Small intestine (tissue), 7 donors: Measurements from ENCODE around the gene ANP32A. TPM values are rescaled to one million over a fixed set of nuclear protein-coding genes. Genes with fewer than 3 reads are reported as not detected.

ENCODE experiments used
- DNase-seq, 2 donors: peaks; one replicate each; pipeline versions ENCODE4 v3.0.0 to v3.0.0-alpha.2; 2013
- FAIRE-seq: peaks from 2 replicates; lab custom pipeline; 2012; peaks lifted over from hg19 to GRCh38; lab: Jason Lieb, UNC
- H3K27ac ChIP-seq, 3 donors: one replicate each; pipeline ENCODE4 v1.5.1; 2013; ENCODE audit warnings: low read length in 2 of 3, mild to moderate bottlenecking in 2 of 3, control low read depth in 1 of 3, inconsistent platforms in 1 of 3, low read depth in 1 of 3, moderate library complexity in 1 of 3
- H3K27me3 ChIP-seq, 3 donors: one replicate each; pipeline ENCODE4 v1.6.1; 2013; ENCODE audit warnings: low read length in 3 of 3, inconsistent platforms in 1 of 3; ENCODE audit not compliant: control insufficient read depth in 3 of 3, insufficient read depth in 3 of 3
- H3K36me3 ChIP-seq, 3 donors: one replicate each; pipeline ENCODE4 v1.6.1; 2013; ENCODE audit warnings: low read length in 3 of 3, inconsistent platforms in 1 of 3, low read depth in 1 of 3, mild to moderate bottlenecking in 1 of 3, moderate library complexity in 1 of 3; ENCODE audit not compliant: control insufficient read depth in 3 of 3, insufficient read depth in 2 of 3
- H3K4me1 ChIP-seq, 3 donors: one replicate each; pipeline ENCODE4 v1.6.1; 2013; ENCODE audit warnings: low read length in 2 of 3, inconsistent platforms in 1 of 3, low read depth in 1 of 3, mild to moderate bottlenecking in 1 of 3, moderate library complexity in 1 of 3; ENCODE audit not compliant: control insufficient read depth in 3 of 3, insufficient read depth in 2 of 3
- H3K4me3 ChIP-seq, 3 donors: one replicate each; pipeline ENCODE4 v1.5.1; 2013; ENCODE audit warnings: low read length in 3 of 3, control low read depth in 1 of 3, inconsistent platforms in 1 of 3, low read depth in 1 of 3, mild to moderate bottlenecking in 1 of 3, moderate library complexity in 1 of 3
- H3K9me3 ChIP-seq, 2 donors: one replicate each; pipeline ENCODE4 v1.6.1; 2013; ENCODE audit warnings: low read depth in 1 of 2, low read length in 1 of 2; ENCODE audit not compliant: control insufficient read depth in 2 of 2, insufficient read depth in 1 of 2
- WGBS, 3 donors: extraction: QIAGEN DNeasy Blood & Tissue Kit; methylation state at CpG; one replicate each; pipeline ENCODE4 v1.1.7; 2013; 5-methylcytosine and 5-hydroxymethylcytosine counted together
- polyA plus RNA-seq, 4 donors: library from polyadenylated mRNA; stranded (reverse) in 3 of 4; unstranded in 1 of 4; fragments of 200-250 nt in 3 of 4; fragments of 120-200 nt in 1 of 4; gene quantifications; one replicate each; pipeline versions ENCODE4 v1.2.1 to v1.2.3, GENCODE V29; 2013
- donor health status: healthy with polysubstance abuse.
- donor health status: control.
- donor health status: control.
- donor health status: Bipolar disorder and iron deficiency.
- donor health status: healthy.

ANP32A gene
- polyA plus RNA-seq, 4 donors: 56.2 to 227 (median 103) TPM

DNA sequence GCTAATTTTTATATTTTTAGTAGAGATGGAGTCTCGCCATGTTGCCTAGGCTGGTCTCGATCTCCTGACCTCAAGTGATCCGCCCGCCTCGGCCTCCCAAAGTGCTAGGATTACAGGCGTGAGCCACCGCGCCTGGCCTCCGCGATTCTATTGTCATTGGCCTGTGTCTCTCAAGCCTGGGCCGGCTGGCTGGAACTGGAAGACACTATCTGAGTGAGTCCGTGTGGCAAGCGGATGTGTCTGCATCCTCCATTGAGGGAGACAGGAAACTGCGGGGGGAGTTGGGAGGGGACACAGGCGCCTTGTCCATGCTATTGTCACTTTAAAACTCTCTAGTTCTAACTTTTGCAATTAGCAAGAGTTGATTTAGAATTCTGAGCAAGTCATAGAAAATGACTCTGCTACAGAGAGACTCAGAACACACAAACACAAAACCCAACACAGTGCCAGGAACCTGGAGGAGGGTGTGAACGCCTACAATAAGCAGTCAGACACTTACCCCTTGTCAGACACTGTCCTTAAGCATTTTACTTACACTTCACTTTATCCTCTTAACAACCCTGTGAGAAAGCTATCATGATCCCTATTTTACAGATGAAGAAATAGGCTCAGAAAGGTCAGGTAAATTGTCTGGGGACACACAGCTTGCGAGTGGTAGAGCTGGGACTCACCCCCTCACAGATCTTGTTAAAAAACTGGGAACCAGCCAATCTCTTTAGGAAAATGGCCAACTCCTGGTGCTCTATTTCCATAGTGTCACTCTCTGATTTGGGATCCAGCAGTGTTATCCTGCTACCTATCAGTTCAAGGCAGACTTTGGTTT is 38.7 kb downstream of the ANP32A start:
- FAIRE-seq (no peak), DNase-seq (no peak)
- peaks cover 14 to 72% (median 17%) of the 10 kb centered on the region in 3 donors for H3K36me3 ChIP-seq
- no peaks in the 10 kb centered on the region for H3K4me1 ChIP-seq
- no peak overlapping the region for H3K4me3 ChIP-seq
- no peaks in the 10 kb centered on the region for H3K9me3 ChIP-seq
- H3K27me3 ChIP-seq: no peaks in the 10 kb centered on the region
- H3K27ac ChIP-seq: peak overlapping the region in 1 of 3 donors; percentile 18
- WGBS, 3 donors: 70 to 87% (median 81%) methylated on average over 17 of the region's 17 CpGs

DNA sequence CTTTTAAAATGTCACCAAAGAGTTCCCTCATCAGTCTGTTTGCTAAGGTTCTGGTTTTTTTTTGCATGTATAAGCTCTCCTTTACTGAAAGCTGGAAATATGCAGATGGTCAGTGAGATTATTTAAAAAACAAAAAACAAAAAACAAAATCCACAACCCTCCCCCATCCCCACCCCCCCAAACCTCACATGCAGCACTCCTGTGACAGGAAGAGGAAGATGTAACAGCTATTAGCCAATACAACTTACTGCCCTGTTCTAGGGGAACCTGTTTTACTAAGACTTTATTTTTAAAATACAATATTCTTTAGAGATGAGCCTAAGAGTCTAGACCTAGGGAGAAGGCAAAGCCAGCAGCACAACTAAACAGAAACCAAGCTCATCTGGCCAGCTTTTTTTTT is 39.5 kb downstream of the ANP32A start:
- Histone ChIP-seq H3K4me1 (no peaks in the 10 kb centered on the region), H3K27ac (no peak overlapping the region), H3K9me3 (no peaks in the 10 kb centered on the region), H3K27me3 (no peaks in the 10 kb centered on the region), H3K36me3 (peaks cover 14 to 69% (median 15%) of the 10 kb centered on the region in 3 donors), H3K4me3 (no peak overlapping the region)
- DNase-seq (no peak), FAIRE-seq (no peak)

DNA sequence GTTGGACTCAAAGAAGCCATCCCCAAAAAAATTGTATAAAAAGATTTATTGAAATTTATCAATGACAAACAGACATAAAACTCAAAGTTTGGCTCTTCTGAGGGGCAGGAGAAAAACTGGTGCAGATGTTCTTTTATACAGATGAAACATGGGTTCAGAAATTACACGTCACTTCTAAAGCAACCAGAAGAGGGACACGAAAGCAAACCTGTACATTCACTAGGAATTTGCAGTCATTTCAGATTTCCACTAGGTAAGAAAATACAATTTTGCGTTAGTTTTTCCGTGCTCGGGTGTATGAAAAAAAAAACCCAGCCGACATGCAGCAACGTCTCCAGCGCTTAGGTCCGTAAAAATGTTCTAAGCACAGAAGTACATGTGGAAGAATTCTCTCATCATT is 41.8 kb downstream of the ANP32A start:
- Histone ChIP-seq H3K36me3 (peaks cover 14 to 52% (median 15%) of the 10 kb centered on the region in 3 donors), H3K27me3 (no peaks in the 10 kb centered on the region), H3K27ac (no peak overlapping the region), H3K4me3 (no peak overlapping the region), H3K9me3 (no peaks in the 10 kb centered on the region), H3K4me1 (no peaks in the 10 kb centered on the region)
- 88 to 94% (median 92%) methylated on average over 9 of the region's 9 CpGs for WGBS, 3 donors
- FAIRE-seq: no peak
- no peak for DNase-seq

DNA sequence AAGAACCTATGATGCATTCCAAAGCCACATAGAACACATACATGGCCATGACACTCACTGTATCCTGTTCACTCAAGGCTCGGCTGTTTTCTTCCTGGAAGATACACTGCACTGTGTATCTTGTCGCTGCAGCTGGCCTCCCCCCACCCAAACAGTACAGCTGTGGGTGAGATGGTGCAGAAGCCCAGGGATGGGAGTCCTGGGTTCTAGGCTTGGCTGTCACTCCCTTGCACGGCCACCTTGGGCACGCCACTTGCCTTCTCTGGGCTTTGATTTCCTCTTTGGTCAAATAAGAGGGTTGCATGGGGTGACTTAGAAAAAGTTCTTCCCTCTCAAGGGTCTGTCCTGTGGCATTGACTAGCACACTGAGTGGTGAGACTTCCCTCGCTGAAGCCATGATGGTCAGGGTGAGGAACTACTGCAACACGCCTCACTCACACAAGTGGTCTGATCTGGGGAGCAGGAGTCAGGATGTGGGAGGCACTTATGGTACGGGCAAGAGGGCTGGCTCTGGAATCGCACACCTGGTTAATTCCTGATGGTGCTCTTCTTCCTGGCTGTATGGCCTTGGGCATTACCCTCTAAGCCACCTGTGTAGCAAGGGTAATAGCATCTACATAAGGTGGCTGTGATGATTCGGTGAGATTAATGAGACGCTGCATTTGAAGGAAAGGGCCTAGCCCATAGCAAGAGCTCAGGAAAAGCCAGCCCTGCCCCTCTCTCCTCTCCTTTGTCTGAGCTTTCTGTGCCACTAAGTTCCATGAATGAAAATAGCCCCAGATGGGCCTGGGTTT is 44.0 kb downstream of the ANP32A start:
- peaks cover 7 to 30% (median 14%) of the 10 kb centered on the region in 3 donors for H3K36me3 ChIP-seq
- no peaks in the 10 kb centered on the region for H3K27me3 ChIP-seq
- FAIRE-seq: no peak
- 85 to 88% (median 85%) methylated on average over 10 of the region's 10 CpGs for WGBS, 3 donors
- H3K9me3 ChIP-seq: no peaks in the 10 kb centered on the region
- H3K27ac ChIP-seq: peak overlapping the region in 1 of 3 donors; percentile 18
- no peak overlapping the region for H3K4me3 ChIP-seq
- DNase-seq: no peak
- no peaks in the 10 kb centered on the region for H3K4me1 ChIP-seq

DNA sequence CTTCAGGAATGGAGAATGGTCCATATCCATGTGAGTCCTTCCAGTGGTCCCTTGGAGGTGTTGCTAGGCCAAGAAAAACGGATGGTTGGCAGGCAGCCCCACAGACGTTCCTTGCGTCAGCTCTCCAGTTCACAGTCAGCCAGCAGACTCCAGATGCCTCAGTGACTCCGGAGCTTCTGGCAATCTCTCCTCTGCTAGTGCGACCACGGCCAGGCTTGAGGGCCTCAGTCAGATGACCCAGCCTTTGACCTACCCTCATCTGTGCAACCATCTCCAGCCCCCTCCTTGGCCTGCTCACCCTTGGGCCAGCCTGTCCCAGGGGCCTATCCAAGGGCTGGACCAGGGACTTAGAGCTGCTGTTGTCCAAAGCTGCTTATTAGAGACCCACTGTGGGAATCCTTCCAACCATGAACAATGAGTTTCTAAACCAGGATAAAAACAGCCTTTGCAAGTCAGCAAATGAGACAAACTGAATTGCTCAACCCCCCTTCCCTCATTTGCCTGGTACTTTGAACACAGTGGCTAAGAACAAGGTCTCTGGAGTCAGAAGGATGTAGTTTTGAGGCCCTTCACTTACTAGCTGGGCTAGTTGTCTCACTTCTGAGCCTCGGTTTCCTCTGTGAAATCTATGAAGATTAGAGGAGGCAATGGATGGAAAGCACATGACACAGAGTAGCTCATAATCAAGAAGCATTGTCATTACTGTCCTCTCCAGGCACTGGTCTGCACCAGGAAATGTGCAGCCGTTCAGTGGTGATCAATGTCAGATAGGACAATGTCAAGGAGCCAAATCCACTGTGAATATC is 44.8 kb downstream of the ANP32A start:
- Histone ChIP-seq H3K9me3 (no peaks in the 10 kb centered on the region), H3K27ac (peak overlapping the region in 1 of 3 donors; percentile 18), H3K4me1 (no peaks in the 10 kb centered on the region), H3K27me3 (no peaks in the 10 kb centered on the region), H3K4me3 (no peak overlapping the region), H3K36me3 (peaks cover 7 to 27% (median 14%) of the 10 kb centered on the region in 3 donors)
- no peak for FAIRE-seq
- WGBS, 3 donors: 61 to 80% (median 74%) methylated on average over 8 of the region's 8 CpGs
- no peak for DNase-seq

DNA sequence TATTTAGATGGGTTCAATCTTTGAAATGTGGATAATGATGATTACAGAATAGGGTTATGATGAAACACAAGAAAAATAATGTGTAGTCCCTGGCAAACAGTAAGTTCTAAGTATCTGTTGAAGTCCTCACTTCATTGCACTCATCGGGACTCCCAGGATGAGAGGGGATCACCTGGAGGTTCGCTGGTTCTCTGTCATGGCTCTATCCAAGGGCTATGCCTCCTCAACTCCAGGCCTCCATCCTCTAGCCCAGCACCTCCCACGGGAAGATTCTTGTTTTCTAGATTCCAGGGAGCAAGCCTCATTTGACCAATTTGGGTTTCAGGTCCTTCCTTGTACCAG is 45.5 kb downstream of the ANP32A start:
- no peak overlapping the region for H3K4me3 ChIP-seq
- no peaks in the 10 kb centered on the region for H3K9me3 ChIP-seq
- FAIRE-seq: no peak
- peaks cover 5 to 21% (median 7%) of the 10 kb centered on the region in 3 donors for H3K36me3 ChIP-seq
- no peak for DNase-seq
- H3K27ac ChIP-seq: no peak overlapping the region
- H3K4me1 ChIP-seq: no peaks in the 10 kb centered on the region
- WGBS, 3 donors: 81 to 94% (median 93%) methylated on average over 3 of the region's 3 CpGs
- no peaks in the 10 kb centered on the region for H3K27me3 ChIP-seq

DNA sequence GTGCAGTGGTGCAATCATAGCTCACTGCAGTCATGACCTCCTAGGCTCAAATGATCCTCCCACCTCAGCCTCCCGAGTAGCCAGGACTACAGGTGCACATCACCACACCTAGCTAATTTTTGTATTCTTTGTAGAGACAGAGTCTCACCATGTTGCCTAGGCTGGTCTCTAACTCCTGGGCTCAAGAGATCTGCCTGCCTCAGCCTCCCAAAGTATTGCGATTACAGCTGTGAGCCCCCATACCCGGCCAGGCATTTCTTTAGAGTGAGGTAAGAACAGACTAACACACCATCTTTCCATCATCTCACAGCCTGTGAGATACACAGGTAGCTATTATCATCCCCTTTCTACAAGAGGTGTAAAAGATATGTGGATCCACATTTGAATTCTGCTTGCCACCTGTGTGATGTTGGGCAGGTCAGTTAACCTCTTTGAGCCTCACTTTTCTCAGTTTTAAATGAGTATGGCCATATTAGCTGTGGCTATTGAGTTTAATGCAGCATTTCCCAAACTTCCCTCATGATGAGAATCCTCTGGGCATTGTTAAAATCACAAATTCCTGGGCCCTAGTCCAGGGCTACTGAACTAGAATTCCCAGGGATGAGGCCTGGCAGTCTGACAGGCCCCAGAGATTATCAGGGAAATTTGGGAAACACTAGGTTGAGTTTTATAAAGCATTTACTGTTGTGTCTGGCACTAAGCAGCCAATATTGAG is 46.0 kb downstream of the ANP32A start:
- no peak overlapping the region for H3K27ac ChIP-seq

More for the DNA sequence above, 46.0 kb downstream of the ANP32A start:
- DNase-seq (no peak), FAIRE-seq (no peak)
- no peak overlapping the region for H3K4me3 ChIP-seq
- H3K9me3 ChIP-seq: no peaks in the 10 kb centered on the region
- H3K27me3 ChIP-seq: peaks cover 0 to 1% (median 0%) of the 10 kb centered on the region in 3 donors
- WGBS, 3 donors: 91 to 95% (median 93%) methylated on average over 3 of the region's 3 CpGs
- H3K36me3 ChIP-seq: peaks cover 2 to 18% (median 5%) of the 10 kb centered on the region in 3 donors
- H3K4me1 ChIP-seq: no peaks in the 10 kb centered on the region
